ENCODE results near the gene BCAN.

DNA sequence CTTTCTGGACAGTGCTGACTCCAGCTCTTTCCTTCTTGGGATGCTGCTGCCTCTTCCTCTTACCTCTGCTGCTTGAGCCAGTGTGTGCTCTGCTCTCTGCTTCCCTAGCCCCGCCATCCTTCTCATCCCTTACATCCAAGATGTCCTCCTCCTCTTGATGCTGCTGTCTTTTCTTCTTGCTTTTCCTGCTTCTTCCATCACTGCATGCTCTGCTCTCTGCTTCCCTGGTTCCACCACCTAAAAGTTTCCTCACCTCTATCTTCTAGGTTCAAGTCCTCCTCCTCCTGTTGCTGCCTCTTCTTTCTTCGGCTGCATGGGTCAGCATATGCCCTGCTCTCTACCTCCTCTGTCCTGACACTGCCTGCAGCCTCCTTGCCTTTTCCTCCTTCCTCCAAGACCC is 46.9 kb upstream of the BCAN start:
- TF ChIP-seq, protein P1, sequence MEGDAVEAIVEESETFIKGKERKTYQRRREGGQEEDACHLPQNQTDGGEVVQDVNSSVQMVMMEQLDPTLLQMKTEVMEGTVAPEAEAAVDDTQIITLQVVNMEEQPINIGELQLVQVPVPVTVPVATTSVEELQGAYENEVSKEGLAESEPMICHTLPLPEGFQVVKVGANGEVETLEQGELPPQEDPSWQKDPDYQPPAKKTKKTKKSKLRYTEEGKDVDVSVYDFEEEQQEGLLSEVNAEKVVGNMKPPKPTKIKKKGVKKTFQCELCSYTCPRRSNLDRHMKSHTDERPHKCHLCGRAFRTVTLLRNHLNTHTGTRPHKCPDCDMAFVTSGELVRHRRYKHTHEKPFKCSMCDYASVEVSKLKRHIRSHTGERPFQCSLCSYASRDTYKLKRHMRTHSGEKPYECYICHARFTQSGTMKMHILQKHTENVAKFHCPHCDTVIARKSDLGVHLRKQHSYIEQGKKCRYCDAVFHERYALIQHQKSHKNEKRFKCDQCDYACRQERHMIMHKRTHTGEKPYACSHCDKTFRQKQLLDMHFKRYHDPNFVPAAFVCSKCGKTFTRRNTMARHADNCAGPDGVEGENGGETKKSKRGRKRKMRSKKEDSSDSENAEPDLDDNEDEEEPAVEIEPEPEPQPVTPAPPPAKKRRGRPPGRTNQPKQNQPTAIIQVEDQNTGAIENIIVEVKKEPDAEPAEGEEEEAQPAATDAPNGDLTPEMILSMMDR (IDR thresholded peaks at IDR 0.05), result no peak
- TF ChIP-seq, protein P2, sequence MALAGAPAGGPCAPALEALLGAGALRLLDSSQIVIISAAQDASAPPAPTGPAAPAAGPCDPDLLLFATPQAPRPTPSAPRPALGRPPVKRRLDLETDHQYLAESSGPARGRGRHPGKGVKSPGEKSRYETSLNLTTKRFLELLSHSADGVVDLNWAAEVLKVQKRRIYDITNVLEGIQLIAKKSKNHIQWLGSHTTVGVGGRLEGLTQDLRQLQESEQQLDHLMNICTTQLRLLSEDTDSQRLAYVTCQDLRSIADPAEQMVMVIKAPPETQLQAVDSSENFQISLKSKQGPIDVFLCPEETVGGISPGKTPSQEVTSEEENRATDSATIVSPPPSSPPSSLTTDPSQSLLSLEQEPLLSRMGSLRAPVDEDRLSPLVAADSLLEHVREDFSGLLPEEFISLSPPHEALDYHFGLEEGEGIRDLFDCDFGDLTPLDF (CRISPR knock-in tag; IDR thresholded peaks at IDR 0.05), result no peak
- TF ChIP-seq ELF4 (CRISPR knock-in tag; IDR thresholded peaks at IDR 0.05; ENCODE audit: low read depth) (no peak), FOXK1 (CRISPR knock-in tag; IDR thresholded peaks at IDR 0.05) (no peak)
- TF ChIP-seq, protein P3, sequence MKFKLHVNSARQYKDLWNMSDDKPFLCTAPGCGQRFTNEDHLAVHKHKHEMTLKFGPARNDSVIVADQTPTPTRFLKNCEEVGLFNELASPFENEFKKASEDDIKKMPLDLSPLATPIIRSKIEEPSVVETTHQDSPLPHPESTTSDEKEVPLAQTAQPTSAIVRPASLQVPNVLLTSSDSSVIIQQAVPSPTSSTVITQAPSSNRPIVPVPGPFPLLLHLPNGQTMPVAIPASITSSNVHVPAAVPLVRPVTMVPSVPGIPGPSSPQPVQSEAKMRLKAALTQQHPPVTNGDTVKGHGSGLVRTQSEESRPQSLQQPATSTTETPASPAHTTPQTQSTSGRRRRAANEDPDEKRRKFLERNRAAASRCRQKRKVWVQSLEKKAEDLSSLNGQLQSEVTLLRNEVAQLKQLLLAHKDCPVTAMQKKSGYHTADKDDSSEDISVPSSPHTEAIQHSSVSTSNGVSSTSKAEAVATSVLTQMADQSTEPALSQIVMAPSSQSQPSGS (CRISPR knock-in tag; IDR thresholded peaks at IDR 0.05; ENCODE audit: borderline replicate concordance, low read depth), result no peak
